ENCODE data around the gene MAGI1.
"Not testable (repeated sequence)": the region's sequence is repeated elsewhere in the genome, so short reads cannot be mapped to it uniquely, and the experiment has no call there.

Gene MAGI1

GRCh38 chr3:65615329-65615728, 423.4 kb downstream of the MAGI1 start:
- no peak overlapping the region for H3K27ac ChIP-seq
- TF ChIP-seq CTCF (IDR thresholded peaks at IDR 0.05): no peak
- H3K9me3 ChIP-seq: no peaks in the 10 kb centered on the region
- no peaks in the 10 kb centered on the region for H3K27me3 ChIP-seq
- no peaks in the 10 kb centered on the region for H3K36me3 ChIP-seq
- H3K4me1 ChIP-seq (ENCODE audit: control insufficient read depth in 1 of 2, insufficient read depth in 1 of 2, low read depth in 1 of 2, low read length in 1 of 2): no peaks in the 10 kb centered on the region
- H3K4me3 ChIP-seq (ENCODE audit: low read depth in 1 of 2, low read length in 1 of 2): no peak overlapping the region

GRCh38 chr3:65614585-65614984, 424.1 kb downstream of the MAGI1 start:
- no peaks in the 10 kb centered on the region for H3K27me3 ChIP-seq
- H3K36me3 ChIP-seq: no peaks in the 10 kb centered on the region
- TF ChIP-seq CTCF (IDR thresholded peaks at IDR 0.05): no peak
- H3K27ac ChIP-seq: no peak overlapping the region
- no peaks in the 10 kb centered on the region for H3K4me1 ChIP-seq (ENCODE audit: control insufficient read depth in 1 of 2, insufficient read depth in 1 of 2, low read depth in 1 of 2, low read length in 1 of 2)
- no peaks in the 10 kb centered on the region for H3K9me3 ChIP-seq
- H3K4me3 ChIP-seq (ENCODE audit: low read depth in 1 of 2, low read length in 1 of 2): no peak overlapping the region

- not testable (repeated sequence) for H3K27me3 ChIP-seq; H3K9me3 ChIP-seq; H3K4me1 ChIP-seq (ENCODE audit: control insufficient read depth in 1 of 2, insufficient read depth in 1 of 2, low read depth in 1 of 2, low read length in 1 of 2); H3K4me3 ChIP-seq (ENCODE audit: low read depth in 1 of 2, low read length in 1 of 2); H3K36me3 ChIP-seq; H3K27ac ChIP-seq
Measured at GRCh38 chr3:65607965-65608460, 430.7 kb downstream of the MAGI1 start.

GRCh38 chr3:65607101-65607500, 431.6 kb downstream of the MAGI1 start:
- H3K27me3 ChIP-seq: no peaks in the 10 kb centered on the region
- no peaks in the 10 kb centered on the region for H3K9me3 ChIP-seq
- H3K36me3 ChIP-seq: no peaks in the 10 kb centered on the region
- no peak overlapping the region for H3K4me3 ChIP-seq (ENCODE audit: low read depth in 1 of 2, low read length in 1 of 2)
- no peaks in the 10 kb centered on the region for H3K4me1 ChIP-seq (ENCODE audit: control insufficient read depth in 1 of 2, insufficient read depth in 1 of 2, low read depth in 1 of 2, low read length in 1 of 2)
- H3K27ac ChIP-seq: no peak overlapping the region
- no peak for TF ChIP-seq CTCF (IDR thresholded peaks at IDR 0.05)

- Histone ChIP-seq H3K4me1 (ENCODE audit: control insufficient read depth in 1 of 2, insufficient read depth in 1 of 2, low read depth in 1 of 2, low read length in 1 of 2) (no peaks in the 10 kb centered on the region), H3K4me3 (ENCODE audit: low read depth in 1 of 2, low read length in 1 of 2) (no peak overlapping the region), H3K27me3 (no peaks in the 10 kb centered on the region), H3K36me3 (no peaks in the 10 kb centered on the region), H3K9me3 (no peaks in the 10 kb centered on the region), H3K27ac (no peak overlapping the region)
- TF ChIP-seq CTCF (IDR thresholded peaks at IDR 0.05): no peak
Measured at GRCh38 chr3:65605876-65606432, 432.8 kb downstream of the MAGI1 start.

- Histone ChIP-seq H3K4me3 (ENCODE audit: low read depth in 1 of 2, low read length in 1 of 2) (no peak overlapping the region), H3K27me3 (no peaks in the 10 kb centered on the region), H3K9me3 (no peaks in the 10 kb centered on the region), H3K4me1 (ENCODE audit: control insufficient read depth in 1 of 2, insufficient read depth in 1 of 2, low read depth in 1 of 2, low read length in 1 of 2) (no peaks in the 10 kb centered on the region), H3K36me3 (no peaks in the 10 kb centered on the region), H3K27ac (no peak overlapping the region)
- no peak for TF ChIP-seq CTCF (IDR thresholded peaks at IDR 0.05)
Measured at GRCh38 chr3:65604863-65605526, 433.7 kb downstream of the MAGI1 start.

Measured in neutrophil (primary cell).